Endodermal cell (in vitro differentiated cells): ENCODE data around the gene PACSIN2. TPM values are rescaled to one million over a fixed set of nuclear protein-coding genes. Genes with fewer than 3 reads are reported as not detected.

ENCODE experiments used
- DNase-seq: peaks from one replicate; pipeline ENCODE4 v3.0.0-alpha.2; 2017
- H3K27ac ChIP-seq: 2 replicates; pipeline ENCODE4 v1.5.1; 2013; ENCODE audit warnings: mild to moderate bottlenecking, low read depth, low read length, moderate library complexity
- H3K27me3 ChIP-seq: 2 replicates; pipeline ENCODE4 v1.6.1; 2013; ENCODE audit warnings: mild to moderate bottlenecking, low read length, moderate library complexity; ENCODE audit not compliant: insufficient read depth, control insufficient read depth, poor library complexity, severe bottlenecking
- H3K36me3 ChIP-seq: 2 replicates; pipeline ENCODE4 v1.7.0; 2013; ENCODE audit warnings: mild to moderate bottlenecking, low read length, moderate library complexity; ENCODE audit not compliant: control insufficient read depth, insufficient read depth
- H3K4me1 ChIP-seq: one replicate; pipeline ENCODE4 v1.7.0; 2013; ENCODE audit warnings: low read length; ENCODE audit not compliant: control insufficient read depth, insufficient read depth
- H3K4me3 ChIP-seq: 2 replicates; pipeline ENCODE4 v1.5.1; 2013; ENCODE audit warnings: mild to moderate bottlenecking, low read length, moderate library complexity
- H3K9ac ChIP-seq: 2 replicates; pipeline ENCODE4 v1.6.1; 2013; ENCODE audit warnings: mild to moderate bottlenecking, low read length, moderate library complexity; ENCODE audit not compliant: poor library complexity, severe bottlenecking; ENCODE audit errors: extremely low read depth
- H3K9me3 ChIP-seq: 2 replicates; pipeline ENCODE4 v1.6.1; 2013; ENCODE audit warnings: mild to moderate bottlenecking, low read length, moderate library complexity; ENCODE audit not compliant: control insufficient read depth
- H3K27ac Mint-ChIP-seq: 2 replicates; pipeline ENCODE4 v1.8.0; 2020; ENCODE audit warnings: mixed read lengths
- H3K27me3 Mint-ChIP-seq: 2 replicates; pipeline ENCODE4 v1.8.0; 2021; ENCODE audit warnings: mild to moderate bottlenecking, mixed read lengths; ENCODE audit not compliant: insufficient read depth
- H3K36me3 Mint-ChIP-seq: 2 replicates; pipeline ENCODE4 v1.8.0; 2020; ENCODE audit warnings: low read depth, mixed read lengths
- H3K4me1 Mint-ChIP-seq: 2 replicates; pipeline ENCODE4 v1.8.0; 2020; ENCODE audit warnings: mixed read lengths
- H3K4me3 Mint-ChIP-seq: 2 replicates; pipeline ENCODE4 v1.8.0; 2020; ENCODE audit warnings: mild to moderate bottlenecking, moderate library complexity, mixed read lengths
- H3K9me3 Mint-ChIP-seq: 2 replicates; pipeline ENCODE4 v1.8.0; 2020; ENCODE audit warnings: mild to moderate bottlenecking, mixed read lengths
- WGBS, 2 experiments: methylation state at CpG; one replicate each; pipeline versions ENCODE4 v1.1.5 to v1.1.7; 2013; ENCODE audit warnings: missing lambda C conversion rate in 2 of 2, mixed read lengths in 1 of 2; ENCODE audit not compliant: insufficient coverage in 1 of 2, insufficient read length in 1 of 2; 5-methylcytosine and 5-hydroxymethylcytosine counted together
- total RNA-seq, 2 donors: library from RNA; stranded (reverse); fragmentation: NEBNext Ultra II Directional in 1 of 2; extraction: Animal tissue kit (Norgen Biotek cat#: 25700) in 1 of 2; gene quantifications; 2 replicates in 1 of 2; 3 replicates in 1 of 2; pipeline ENCODE4 v1.2.1, GENCODE V29; 2021
- TF ChIP-seq, protein P1 (sequence below): fragments of 200-600 bp; sonication (generic); conservative IDR thresholded peaks from 2 replicates; pipeline ENCODE4 v1.5.0; 2021; ENCODE audit warnings: antibody characterized with exemption, mild to moderate bottlenecking

Gene PACSIN2
- total RNA-seq, 2 donors from 2014 or later, result 60.7 to 61.4 TPM

DNA sequence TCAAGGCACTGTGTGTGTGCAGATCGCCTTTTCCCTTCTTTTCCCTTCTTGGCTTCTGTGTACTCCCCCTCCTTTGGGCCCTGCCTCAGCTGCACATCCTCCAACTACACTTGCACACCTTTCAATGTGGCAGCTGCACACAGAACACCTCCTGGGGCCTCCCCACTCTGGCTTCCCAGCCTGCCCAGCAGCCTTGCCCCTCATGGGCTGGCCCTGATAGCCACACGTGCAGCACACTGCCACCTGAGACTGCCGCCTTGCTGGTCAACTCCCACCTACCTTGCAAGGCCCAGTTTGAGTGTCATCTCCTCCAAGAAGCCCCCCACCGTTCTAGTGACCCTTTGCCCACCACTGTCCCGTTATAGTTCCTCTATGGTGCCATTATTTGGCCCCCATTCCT is 80.6 kb downstream of the PACSIN2 start:
- Mint-ChIP-seq H3K4me1 (peaks cover 48% of the 10 kb centered on the region), H3K27ac (peak overlapping the region; percentile 71), H3K27me3 (peaks cover 1% of the 10 kb centered on the region), H3K4me3 (no peak overlapping the region), H3K9me3 (no peaks in the 10 kb centered on the region), H3K36me3 (peaks cover 10% of the 10 kb centered on the region)
- peak; percentile 43 for DNase-seq
- TF ChIP-seq, protein P1, sequence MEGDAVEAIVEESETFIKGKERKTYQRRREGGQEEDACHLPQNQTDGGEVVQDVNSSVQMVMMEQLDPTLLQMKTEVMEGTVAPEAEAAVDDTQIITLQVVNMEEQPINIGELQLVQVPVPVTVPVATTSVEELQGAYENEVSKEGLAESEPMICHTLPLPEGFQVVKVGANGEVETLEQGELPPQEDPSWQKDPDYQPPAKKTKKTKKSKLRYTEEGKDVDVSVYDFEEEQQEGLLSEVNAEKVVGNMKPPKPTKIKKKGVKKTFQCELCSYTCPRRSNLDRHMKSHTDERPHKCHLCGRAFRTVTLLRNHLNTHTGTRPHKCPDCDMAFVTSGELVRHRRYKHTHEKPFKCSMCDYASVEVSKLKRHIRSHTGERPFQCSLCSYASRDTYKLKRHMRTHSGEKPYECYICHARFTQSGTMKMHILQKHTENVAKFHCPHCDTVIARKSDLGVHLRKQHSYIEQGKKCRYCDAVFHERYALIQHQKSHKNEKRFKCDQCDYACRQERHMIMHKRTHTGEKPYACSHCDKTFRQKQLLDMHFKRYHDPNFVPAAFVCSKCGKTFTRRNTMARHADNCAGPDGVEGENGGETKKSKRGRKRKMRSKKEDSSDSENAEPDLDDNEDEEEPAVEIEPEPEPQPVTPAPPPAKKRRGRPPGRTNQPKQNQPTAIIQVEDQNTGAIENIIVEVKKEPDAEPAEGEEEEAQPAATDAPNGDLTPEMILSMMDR, result no peak
- no peak overlapping the region for H3K9ac ChIP-seq
- H3K27me3 ChIP-seq, result no peaks in the 10 kb centered on the region
- WGBS, 2 experiments, result 89 to 97% methylated on average over 4 to 5 of the region's 5 CpGs
- H3K4me1 ChIP-seq, result peaks cover 11% of the 10 kb centered on the region
- H3K9me3 ChIP-seq, result no peaks in the 10 kb centered on the region
- no peak overlapping the region for H3K4me3 ChIP-seq
- H3K27ac ChIP-seq, result peak overlapping the region; percentile 64
- H3K36me3 ChIP-seq, result no peaks in the 10 kb centered on the region

DNA sequence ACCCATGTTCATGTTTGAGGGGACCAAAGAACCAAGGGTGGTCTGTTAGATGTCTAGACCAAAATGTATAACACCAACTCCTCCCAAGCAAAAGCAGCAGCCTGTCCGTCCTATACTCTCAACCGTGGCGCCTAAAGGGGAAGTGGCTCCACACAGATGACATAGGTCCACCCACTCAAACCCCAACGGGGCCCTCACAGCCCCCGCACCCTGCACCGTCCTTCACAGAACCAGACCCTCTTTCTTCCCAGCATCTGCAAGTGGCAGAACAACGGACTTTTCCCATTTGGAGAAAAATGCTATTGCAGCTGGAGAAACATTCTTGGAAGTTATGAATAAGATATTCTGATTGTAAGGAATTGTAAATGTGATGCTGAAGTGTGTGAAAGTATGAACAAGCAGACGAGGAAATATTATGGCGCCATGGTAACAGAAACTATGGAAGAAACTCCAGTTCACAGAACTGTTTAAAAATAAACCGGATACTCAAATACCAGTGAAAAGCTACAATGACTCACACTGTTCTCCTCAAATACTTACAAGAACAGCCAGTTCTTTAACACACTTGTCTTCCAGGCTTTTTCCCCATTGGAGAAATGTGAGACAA is 81.4 kb downstream of the PACSIN2 start:
- DNase-seq, result peak; percentile 34
- Mint-ChIP-seq H3K9me3 (no peaks in the 10 kb centered on the region), H3K4me3 (no peak overlapping the region), H3K36me3 (peaks cover 10% of the 10 kb centered on the region), H3K27ac (no peak overlapping the region), H3K4me1 (peaks cover 44% of the 10 kb centered on the region), H3K27me3 (peaks cover 1% of the 10 kb centered on the region)
- TF ChIP-seq, protein P1, result no peak
- Histone ChIP-seq H3K9ac (no peak overlapping the region), H3K27ac (peak overlapping the region; percentile 64), H3K4me3 (no peak overlapping the region), H3K4me1 (peaks cover 5% of the 10 kb centered on the region), H3K9me3 (no peaks in the 10 kb centered on the region), H3K36me3 (peaks cover 7% of the 10 kb centered on the region), H3K27me3 (no peaks in the 10 kb centered on the region)
- 90 to 94% methylated on average over 5 to 10 of the region's 10 CpGs for WGBS, 2 experiments

DNA sequence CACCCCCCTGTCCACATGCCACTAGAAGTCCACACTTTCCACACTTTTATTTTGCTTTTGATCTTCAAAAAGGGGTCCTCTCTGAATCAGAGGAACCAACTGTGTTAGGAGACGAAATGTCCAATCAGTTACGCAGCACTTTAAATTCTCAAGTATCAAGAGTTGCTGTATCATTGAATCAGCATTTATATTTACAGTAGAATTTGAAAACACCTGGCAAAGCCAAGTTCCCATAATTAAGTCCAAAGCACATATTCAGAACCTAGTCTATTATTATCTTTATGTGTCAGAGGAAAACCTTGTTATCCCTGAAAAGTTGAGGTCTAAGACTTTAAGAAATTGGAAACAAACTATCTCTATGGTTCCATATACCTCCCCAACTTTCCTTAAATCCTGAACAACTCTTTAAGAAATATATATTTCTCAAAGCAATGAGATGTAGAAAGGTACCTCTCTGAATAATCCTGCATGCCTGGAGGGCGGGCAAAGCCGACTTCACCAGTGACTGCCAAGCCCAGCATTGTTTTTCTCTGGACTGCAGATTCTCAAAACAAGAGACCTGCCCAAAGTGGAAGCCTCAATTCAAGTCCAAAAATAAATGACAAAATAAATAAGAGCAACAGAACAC is 82.0 kb downstream of the PACSIN2 start:
- Histone ChIP-seq H3K9ac (no peak overlapping the region), H3K27me3 (no peaks in the 10 kb centered on the region), H3K36me3 (peaks cover 13% of the 10 kb centered on the region), H3K4me3 (no peak overlapping the region), H3K4me1 (peaks cover 4% of the 10 kb centered on the region), H3K9me3 (no peaks in the 10 kb centered on the region), H3K27ac (no peak overlapping the region)
- no peaks in the 10 kb centered on the region for H3K9me3 Mint-ChIP-seq
- peaks cover 10% of the 10 kb centered on the region for H3K36me3 Mint-ChIP-seq
- H3K27ac Mint-ChIP-seq, result no peak overlapping the region
- peaks cover 1% of the 10 kb centered on the region for H3K27me3 Mint-ChIP-seq
- TF ChIP-seq, protein P1, result no peak
- no peak for DNase-seq
- WGBS, 2 experiments, result 99 to 100% methylated on average over 4 of the region's 4 CpGs
- no peak overlapping the region for H3K4me3 Mint-ChIP-seq
- H3K4me1 Mint-ChIP-seq, result peaks cover 38% of the 10 kb centered on the region
